Tibial nerve (tissue), 4 donors: ENCODE results near the gene IFITM5.

Experiments used
- CTCF ChIP-seq, 5 experiments: fragments of 200-600 bp in 3 of 5; fragments of 450-650 bp in 2 of 5; sonication (generic) in 3 of 5; IDR thresholded peaks; one replicate each; pipeline ENCODE4 v1.5.1; 2016 to 2019; ENCODE audit warnings: antibody characterized with exemption in 5 of 5, mild to moderate bottlenecking in 3 of 5, moderate library complexity in 2 of 5
- EP300 ChIP-seq, 2 donors: sonication (generic); formaldehyde crosslinking; IDR thresholded peaks; one replicate each; pipeline ENCODE4 v1.6.1; 2017; ENCODE audit warnings: antibody characterized with exemption in 2 of 2, mild to moderate bottlenecking in 1 of 2
- POLR2A ChIP-seq, 2 donors: fragments of 450-650 bp; IDR thresholded peaks; one replicate each; pipeline ENCODE4 v1.6.1; 2017; ENCODE audit warnings: antibody characterized with exemption in 2 of 2, mild to moderate bottlenecking in 2 of 2, moderate library complexity in 2 of 2

DNA sequence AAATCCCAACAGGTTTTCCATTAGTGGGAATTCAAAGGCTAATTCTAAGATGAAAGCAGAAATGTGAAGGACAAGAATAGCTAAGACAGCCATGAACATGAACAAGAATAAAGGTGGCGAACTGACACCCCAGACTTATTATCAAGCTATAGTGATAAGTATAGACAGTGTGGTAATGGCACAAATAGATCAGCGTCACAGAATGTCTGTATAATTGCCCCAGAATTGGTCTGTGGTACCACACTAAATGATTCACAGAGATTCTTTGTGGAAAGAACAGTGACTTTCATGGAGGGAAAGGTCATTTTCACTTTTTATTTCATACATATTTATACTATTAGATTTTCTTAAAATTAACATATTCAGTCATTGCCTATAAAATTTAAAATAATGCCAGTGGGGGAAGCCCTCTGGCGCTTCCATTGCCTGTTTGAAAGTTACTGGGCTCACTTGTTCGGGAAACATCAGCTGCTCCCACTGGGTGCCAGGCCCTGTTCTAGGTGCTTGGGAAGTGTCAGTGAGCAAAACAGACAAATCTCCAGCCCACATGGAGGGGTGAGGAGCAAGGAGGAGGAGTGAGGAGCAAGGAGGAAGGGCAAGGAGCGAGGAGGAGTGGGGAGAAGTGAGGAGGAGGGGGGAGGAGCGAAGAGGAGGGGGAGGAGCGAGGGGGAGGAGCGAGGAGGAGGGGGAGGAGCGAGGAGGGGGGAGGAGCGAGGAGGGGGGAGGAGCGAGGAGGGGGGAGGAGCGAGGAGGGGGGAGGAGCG, 32.5 kb downstream of the IFITM5 start:
- no peak for TF ChIP-seq CTCF (IDR thresholded peaks at IDR 0.05)
- TF ChIP-seq POLR2A (IDR thresholded peaks at IDR 0.05), result no peak
- no peak for TF ChIP-seq EP300 (IDR thresholded peaks at IDR 0.05)
